ENCODE measurements around the gene NLK.
"Not testable (repeated sequence)": the region's sequence is repeated elsewhere in the genome, so short reads cannot be mapped to it uniquely, and the experiment has no call there.

NLK gene

GRCh38 chr17:28182559-28182958, 140.1 kb downstream of the NLK start:
- DNase-seq (ENCODE audit: low read depth, low spot score), result no peak
- in situ Hi-C loops (cut with HindIII; ENCODE audit: low sequenced_read_pairs), result no loop called here
- no peak overlapping the region for H3K4me3 ChIP-seq (ENCODE audit: low read depth, low read length)
- no peak for TF ChIP-seq CTCF (IDR thresholded peaks at IDR 0.05; ENCODE audit: low read depth, low read length)

- TF ChIP-seq CTCF (IDR thresholded peaks at IDR 0.05; ENCODE audit: low read depth, low read length), result no peak
- DNase-seq (ENCODE audit: low read depth, low spot score), result no peak
- in situ Hi-C loops (cut with HindIII; ENCODE audit: low sequenced_read_pairs), result no loop called here
- no peak overlapping the region for H3K4me3 ChIP-seq (ENCODE audit: low read depth, low read length)
These were observed 143.2 kb downstream of the NLK start for GRCh38 chr17:28185658-28186057.

GRCh38 chr17:28186472-28186871, 144.0 kb downstream of the NLK start:
- in situ Hi-C loops (cut with HindIII; ENCODE audit: low sequenced_read_pairs); H3K4me3 ChIP-seq (ENCODE audit: low read depth, low read length); DNase-seq (ENCODE audit: low read depth, low spot score): not testable (repeated sequence)

- H3K4me3 ChIP-seq (ENCODE audit: low read depth, low read length), result no peak overlapping the region
- in situ Hi-C loops (cut with HindIII; ENCODE audit: low sequenced_read_pairs), result no loop called here
- TF ChIP-seq CTCF (IDR thresholded peaks at IDR 0.05; ENCODE audit: low read depth, low read length), result no peak
- DNase-seq (ENCODE audit: low read depth, low spot score), result no peak
These were observed 145.5 kb downstream of the NLK start for GRCh38 chr17:28187931-28188330.

GRCh38 chr17:28188841-28189263, 146.4 kb downstream of the NLK start:
- DNase-seq (ENCODE audit: low read depth, low spot score), result no peak
- no peak for TF ChIP-seq CTCF (IDR thresholded peaks at IDR 0.05; ENCODE audit: low read depth, low read length)

GRCh38 chr17:28189667-28190066, 147.2 kb downstream of the NLK start:
- no peak for TF ChIP-seq CTCF (IDR thresholded peaks at IDR 0.05; ENCODE audit: low read depth, low read length)
- in situ Hi-C loops (cut with HindIII; ENCODE audit: low sequenced_read_pairs), result no loop called here
- H3K4me3 ChIP-seq (ENCODE audit: low read depth, low read length), result no peak overlapping the region
- DNase-seq (ENCODE audit: low read depth, low spot score), result no peak

More at GRCh38 chr17:28188841-28189263, 146.4 kb downstream of the NLK start:
- no peak overlapping the region for H3K4me3 ChIP-seq (ENCODE audit: low read depth, low read length)
- in situ Hi-C loops (cut with HindIII; ENCODE audit: low sequenced_read_pairs), result no loop called here

GRCh38 chr17:28191018-28191417, 148.5 kb downstream of the NLK start:
- no peak overlapping the region for H3K4me3 ChIP-seq (ENCODE audit: low read depth, low read length)
- DNase-seq (ENCODE audit: low read depth, low spot score), result no peak
- in situ Hi-C loops (cut with HindIII; ENCODE audit: low sequenced_read_pairs), result no loop called here
- no peak for TF ChIP-seq CTCF (IDR thresholded peaks at IDR 0.05; ENCODE audit: low read depth, low read length)

Data from astrocyte of the spinal cord (primary cell).